ENCODE results near the gene B3GNT4.
"Not testable (repeated sequence)": the region's sequence is repeated elsewhere in the genome, so short reads cannot be mapped to it uniquely, and the experiment has no call there.

Gene B3GNT4

DNA sequence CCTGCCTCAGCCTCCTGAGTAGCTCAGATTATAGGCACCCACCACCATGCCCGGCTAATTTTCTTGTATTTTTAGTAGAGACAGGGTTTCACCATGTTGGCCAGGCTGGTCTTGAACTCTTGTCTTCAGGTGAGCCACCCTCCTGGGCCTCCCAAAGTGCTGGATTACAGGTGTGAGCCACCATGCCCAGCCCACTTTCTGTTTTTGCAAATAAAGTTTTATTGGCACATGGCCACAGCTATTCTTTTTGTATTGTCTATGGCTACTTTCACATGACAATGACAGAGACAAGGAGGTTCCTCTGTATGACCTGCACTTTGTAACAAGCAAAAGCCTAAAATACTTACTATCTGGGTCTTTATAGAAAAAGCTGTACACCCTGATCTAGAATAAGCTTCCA is 42.0 kb downstream of the B3GNT4 start:
- no peaks in the 10 kb centered on the region for H3K9me2 ChIP-seq (ENCODE audit: low read depth, low read length)
- no peaks in the 10 kb centered on the region for H3K27me3 ChIP-seq (ENCODE audit: insufficient read depth, low read length)
- TF ChIP-seq, protein P1, sequence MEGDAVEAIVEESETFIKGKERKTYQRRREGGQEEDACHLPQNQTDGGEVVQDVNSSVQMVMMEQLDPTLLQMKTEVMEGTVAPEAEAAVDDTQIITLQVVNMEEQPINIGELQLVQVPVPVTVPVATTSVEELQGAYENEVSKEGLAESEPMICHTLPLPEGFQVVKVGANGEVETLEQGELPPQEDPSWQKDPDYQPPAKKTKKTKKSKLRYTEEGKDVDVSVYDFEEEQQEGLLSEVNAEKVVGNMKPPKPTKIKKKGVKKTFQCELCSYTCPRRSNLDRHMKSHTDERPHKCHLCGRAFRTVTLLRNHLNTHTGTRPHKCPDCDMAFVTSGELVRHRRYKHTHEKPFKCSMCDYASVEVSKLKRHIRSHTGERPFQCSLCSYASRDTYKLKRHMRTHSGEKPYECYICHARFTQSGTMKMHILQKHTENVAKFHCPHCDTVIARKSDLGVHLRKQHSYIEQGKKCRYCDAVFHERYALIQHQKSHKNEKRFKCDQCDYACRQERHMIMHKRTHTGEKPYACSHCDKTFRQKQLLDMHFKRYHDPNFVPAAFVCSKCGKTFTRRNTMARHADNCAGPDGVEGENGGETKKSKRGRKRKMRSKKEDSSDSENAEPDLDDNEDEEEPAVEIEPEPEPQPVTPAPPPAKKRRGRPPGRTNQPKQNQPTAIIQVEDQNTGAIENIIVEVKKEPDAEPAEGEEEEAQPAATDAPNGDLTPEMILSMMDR (IDR thresholded peaks at IDR 0.05; ENCODE audit: low read length), result no peak
- no peak for TF ChIP-seq EZH2 (IDR thresholded peaks at IDR 0.05; ENCODE audit: borderline replicate concordance, low read length)
- peaks cover 20% of the 10 kb centered on the region; the same call in 1 of the 2 replicates for H3K36me3 ChIP-seq (ENCODE audit: insufficient read depth, low read length)
- H3K4me2 ChIP-seq (ENCODE audit: low read length), result peak overlapping the region; percentile 69; the same call in 1 of the 2 replicates
- no peaks in the 10 kb centered on the region for H3K79me2 ChIP-seq (ENCODE audit: insufficient read depth, low read length)
- H3K9me3 ChIP-seq (ENCODE audit: low read length), result no peaks in the 10 kb centered on the region
- peaks cover 22% of the 10 kb centered on the region for H3K4me1 ChIP-seq (ENCODE audit: insufficient read depth, low read length, severe bottlenecking)
- no peaks in the 10 kb centered on the region for H4K20me1 ChIP-seq (ENCODE audit: insufficient read depth, low read length)
- no peak overlapping the region for H2AFZ ChIP-seq (ENCODE audit: low read length)
- H3K4me3 ChIP-seq (ENCODE audit: low read depth, low read length, poor library complexity, severe bottlenecking), result no peak overlapping the region
- H3F3A ChIP-seq (ENCODE audit: insufficient read depth, low read length), result no peaks in the 10 kb centered on the region
- H3K9ac ChIP-seq (ENCODE audit: low read length), result no peak overlapping the region
- H3K27ac ChIP-seq (ENCODE audit: low read depth, low read length, poor library complexity, severe bottlenecking), result no peak overlapping the region

DNA sequence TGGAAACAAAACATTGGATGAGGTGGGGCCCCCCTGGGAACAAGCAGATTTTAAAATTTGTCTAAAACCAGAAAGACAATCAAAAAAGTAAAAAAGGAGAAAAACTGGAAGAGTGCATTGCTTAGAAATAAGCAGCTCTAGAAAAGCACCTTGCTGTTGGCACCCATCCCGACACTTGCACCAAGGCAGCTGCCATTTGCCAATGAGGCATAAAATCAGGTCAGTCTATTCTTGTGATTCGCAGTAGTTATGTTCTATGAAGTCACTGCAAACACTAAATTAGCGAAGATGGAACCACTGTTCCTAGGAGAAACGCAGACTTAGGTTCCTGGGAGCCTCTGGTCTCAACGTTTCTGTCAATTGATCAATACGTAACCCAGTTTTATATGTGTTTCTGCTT is 46.5 kb downstream of the B3GNT4 start:
- Histone ChIP-seq H3K27me3 (ENCODE audit: insufficient read depth, low read length) (no peaks in the 10 kb centered on the region), H3F3A (ENCODE audit: insufficient read depth, low read length) (no peaks in the 10 kb centered on the region), H3K36me3 (ENCODE audit: insufficient read depth, low read length) (peaks cover 16% of the 10 kb centered on the region; the same call in 1 of the 2 replicates), H2AFZ (ENCODE audit: low read length) (no peak overlapping the region), H3K4me1 (ENCODE audit: insufficient read depth, low read length, severe bottlenecking) (peaks cover 7% of the 10 kb centered on the region), H3K9me3 (ENCODE audit: low read length) (no peaks in the 10 kb centered on the region), H3K27ac (ENCODE audit: low read depth, low read length, poor library complexity, severe bottlenecking) (no peak overlapping the region), H3K79me2 (ENCODE audit: insufficient read depth, low read length) (no peaks in the 10 kb centered on the region), H3K9ac (ENCODE audit: low read length) (no peak overlapping the region), H3K4me2 (ENCODE audit: low read length) (no peak overlapping the region), H3K4me3 (ENCODE audit: low read depth, low read length, poor library complexity, severe bottlenecking) (no peak overlapping the region), H3K9me2 (ENCODE audit: low read depth, low read length) (no peaks in the 10 kb centered on the region), H4K20me1 (ENCODE audit: insufficient read depth, low read length) (no peaks in the 10 kb centered on the region)
- TF ChIP-seq EZH2 (IDR thresholded peaks at IDR 0.05; ENCODE audit: borderline replicate concordance, low read length), result no peak
- TF ChIP-seq, protein P1 (IDR thresholded peaks at IDR 0.05; ENCODE audit: low read length), result no peak

DNA sequence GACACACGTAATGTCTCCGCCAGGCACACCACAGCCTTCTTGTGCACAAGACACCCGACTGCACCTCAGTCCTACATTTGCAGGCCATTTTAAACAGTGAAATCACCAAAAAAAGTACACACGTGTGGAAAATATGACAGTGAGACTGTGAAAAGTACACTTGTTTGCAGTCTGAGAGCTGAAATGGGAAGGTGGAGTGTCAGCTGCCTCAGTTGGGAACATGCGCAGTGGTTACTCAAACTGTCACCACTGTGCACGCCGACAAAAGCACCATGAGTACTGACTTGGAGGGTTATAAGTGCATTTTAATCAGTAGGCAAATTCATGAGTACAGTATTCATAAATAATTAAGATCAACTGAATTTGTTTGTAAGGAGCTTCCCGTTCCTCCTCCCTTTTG is 47.0 kb downstream of the B3GNT4 start:
- H3K9me3 ChIP-seq (ENCODE audit: low read length), result no peaks in the 10 kb centered on the region
- H3K36me3 ChIP-seq (ENCODE audit: insufficient read depth, low read length), result peaks cover 16% of the 10 kb centered on the region; the same call in 1 of the 2 replicates
- H2AFZ ChIP-seq (ENCODE audit: low read length), result no peak overlapping the region
- H3K27ac ChIP-seq (ENCODE audit: low read depth, low read length, poor library complexity, severe bottlenecking), result no peak overlapping the region
- H3K4me1 ChIP-seq (ENCODE audit: insufficient read depth, low read length, severe bottlenecking), result peaks cover 2% of the 10 kb centered on the region
- H3F3A ChIP-seq (ENCODE audit: insufficient read depth, low read length), result no peaks in the 10 kb centered on the region
- no peaks in the 10 kb centered on the region for H4K20me1 ChIP-seq (ENCODE audit: insufficient read depth, low read length)
- H3K9me2 ChIP-seq (ENCODE audit: low read depth, low read length), result no peaks in the 10 kb centered on the region
- no peaks in the 10 kb centered on the region for H3K27me3 ChIP-seq (ENCODE audit: insufficient read depth, low read length)
- H3K79me2 ChIP-seq (ENCODE audit: insufficient read depth, low read length), result no peaks in the 10 kb centered on the region
- H3K4me3 ChIP-seq (ENCODE audit: low read depth, low read length, poor library complexity, severe bottlenecking), result no peak overlapping the region
- no peak overlapping the region for H3K9ac ChIP-seq (ENCODE audit: low read length)
- TF ChIP-seq EZH2 (IDR thresholded peaks at IDR 0.05; ENCODE audit: borderline replicate concordance, low read length), result no peak
- TF ChIP-seq, protein P1 (IDR thresholded peaks at IDR 0.05; ENCODE audit: low read length), result no peak
- H3K4me2 ChIP-seq (ENCODE audit: low read length), result no peak overlapping the region

DNA sequence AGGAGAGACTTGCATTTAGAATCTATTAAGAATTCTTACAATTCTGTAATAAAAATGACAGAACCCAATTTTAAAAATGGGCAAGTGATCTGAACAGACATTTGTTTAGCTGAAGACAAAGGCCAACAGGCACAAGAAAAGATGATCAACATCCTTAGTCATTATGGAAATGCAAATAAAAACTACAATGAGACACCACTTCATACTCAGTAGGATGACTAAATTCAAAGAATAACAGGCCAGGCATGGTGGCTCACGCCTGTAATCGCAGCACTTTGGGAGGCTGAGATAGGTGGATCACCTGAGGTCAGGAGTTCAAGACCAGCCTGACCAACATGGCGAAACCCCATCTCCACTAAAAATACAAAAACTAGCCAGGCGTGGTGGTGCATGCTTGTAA is 55.0 kb downstream of the B3GNT4 start:
- not testable (repeated sequence) for H3K4me2 ChIP-seq (ENCODE audit: low read length); H3F3A ChIP-seq (ENCODE audit: insufficient read depth, low read length); H3K9ac ChIP-seq (ENCODE audit: low read length); H3K27me3 ChIP-seq (ENCODE audit: insufficient read depth, low read length); H3K9me2 ChIP-seq (ENCODE audit: low read depth, low read length); H3K4me3 ChIP-seq (ENCODE audit: low read depth, low read length, poor library complexity, severe bottlenecking); H4K20me1 ChIP-seq (ENCODE audit: insufficient read depth, low read length); H3K27ac ChIP-seq (ENCODE audit: low read depth, low read length, poor library complexity, severe bottlenecking); H3K9me3 ChIP-seq (ENCODE audit: low read length); H3K4me1 ChIP-seq (ENCODE audit: insufficient read depth, low read length, severe bottlenecking); H2AFZ ChIP-seq (ENCODE audit: low read length); H3K79me2 ChIP-seq (ENCODE audit: insufficient read depth, low read length)
- peaks cover 60% of the 10 kb centered on the region for H3K36me3 ChIP-seq (ENCODE audit: insufficient read depth, low read length)

Data from OCI-LY1 (cell line).